KBM-7 (cell line): ENCODE measurements around the gene P4HA1.

ENCODE experiments used
- DNase-seq: peaks from one replicate; pipeline ENCODE4 v3.0.0-alpha.2; 2015
- in situ Hi-C: fragments of 300-500 bp; cut with MboI; formaldehyde crosslinking; loops from 2 replicates; pipeline ENCODE4 v1.14.3; 2020; ENCODE audit warnings: low sequenced_read_pairs, low pct_unique_long_range_greater_than_20kb, mixed read lengths

The P4HA1 gene

DNA sequence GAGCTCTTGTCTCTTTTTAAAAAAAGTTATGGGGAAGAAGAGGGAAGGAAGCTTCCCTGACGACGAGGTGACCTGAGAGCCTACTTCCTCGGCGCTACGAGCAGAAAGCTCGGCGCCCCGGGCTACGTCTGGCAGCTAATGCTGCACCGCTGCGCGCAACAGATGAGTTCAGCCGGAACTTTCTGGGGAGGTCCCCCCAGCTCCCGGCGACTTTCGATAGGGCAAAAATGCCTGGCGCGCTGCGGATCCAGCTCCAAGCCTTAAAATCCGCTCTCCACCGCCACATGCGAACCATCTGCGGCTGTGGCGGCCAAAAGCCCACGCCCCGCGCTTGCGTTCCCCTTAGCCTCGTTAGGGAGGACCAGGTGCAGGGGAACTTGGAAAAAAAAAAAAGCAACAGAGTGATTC, 621 bp downstream of the P4HA1 start:
- in situ Hi-C loops = no loop called here
- peak; percentile 79 for DNase-seq

GRCh38 chr10:73095481-73096021, 1.1 kb downstream of the P4HA1 start:
- in situ Hi-C loops = no loop called here
- DNase-seq = peak; percentile 66

DNA sequence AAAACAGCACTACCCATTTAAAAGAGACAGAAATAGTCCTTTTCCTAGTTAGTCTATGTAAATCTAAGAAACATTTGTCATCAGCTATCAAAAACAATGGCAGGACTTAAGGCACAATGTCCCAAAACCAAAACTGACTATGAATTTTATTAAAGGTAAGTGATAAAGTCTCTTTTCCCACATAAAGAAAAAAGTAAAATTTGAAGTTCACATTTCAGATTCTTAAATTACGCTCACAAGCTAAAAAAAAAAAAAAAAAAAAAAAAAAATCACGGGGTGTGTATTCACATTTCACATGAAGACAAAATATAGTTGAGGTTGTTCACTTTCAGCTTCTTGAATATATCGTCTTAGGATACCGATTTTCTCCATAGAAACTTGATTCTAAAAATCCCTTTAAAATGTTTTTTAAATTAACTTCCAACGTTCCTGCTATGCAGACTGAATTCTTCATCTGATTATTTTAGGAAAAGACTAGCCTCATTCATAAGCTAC, 1.6 kb downstream of the P4HA1 start:
- in situ Hi-C loops = no loop called here
- no peak for DNase-seq

- DNase-seq = no peak
- in situ Hi-C loops = no loop called here
Observed at GRCh38 chr10:73093922-73094850, 2.5 kb downstream of the P4HA1 start.

DNA sequence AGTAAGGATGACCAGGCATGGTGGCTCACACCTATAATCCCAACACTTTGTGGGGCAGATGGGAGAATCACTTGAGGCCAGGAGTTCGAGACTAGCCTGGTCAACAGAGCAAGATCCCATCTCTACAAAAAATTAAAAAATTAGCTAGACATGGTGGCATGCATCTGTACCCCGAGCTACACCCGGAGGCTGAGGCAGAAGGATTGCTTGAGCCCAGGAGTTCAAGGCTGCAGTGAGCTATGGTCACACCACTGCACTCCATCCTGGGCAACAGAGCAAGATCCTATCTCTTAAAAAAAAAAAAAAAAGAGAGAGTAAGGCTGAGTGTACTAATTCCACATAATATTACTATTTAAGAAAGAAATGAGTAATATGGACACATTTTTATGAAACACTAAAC, 3.8 kb downstream of the P4HA1 start:
- in situ Hi-C loops = no loop called here
- no peak for DNase-seq

GRCh38 chr10:73088304-73088703, 8.4 kb downstream of the P4HA1 start:
- in situ Hi-C loops = no loop called here
- no peak for DNase-seq

- no peak for DNase-seq
- in situ Hi-C loops = no loop called here
Observed at GRCh38 chr10:73086816-73087215, 9.8 kb downstream of the P4HA1 start.

DNA sequence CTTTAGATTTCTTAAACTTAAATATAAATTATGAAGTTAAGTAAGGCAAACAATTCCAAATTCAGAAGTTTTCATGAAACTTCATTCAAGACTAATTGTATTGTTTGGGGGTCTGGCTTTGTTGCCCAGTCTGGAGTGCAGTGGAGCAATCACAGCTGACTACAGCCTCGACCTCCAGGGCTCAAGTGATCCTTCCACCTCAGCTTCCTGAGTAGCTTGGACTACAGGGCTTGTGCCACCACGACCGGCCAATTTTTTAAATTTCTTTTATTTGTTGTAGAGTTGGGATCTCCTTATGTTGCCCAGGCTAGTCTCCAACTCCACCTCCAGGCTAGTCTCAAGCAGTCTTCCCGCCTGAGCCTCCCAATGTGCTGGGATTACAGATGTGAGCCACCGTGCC, 12.5 kb downstream of the P4HA1 start:
- no peak for DNase-seq
- in situ Hi-C loops = no loop called here

GRCh38 chr10:73083221-73083620, 13.4 kb downstream of the P4HA1 start:
- in situ Hi-C loops = no loop called here
- DNase-seq = no peak

- in situ Hi-C loops = no loop called here
- DNase-seq = no peak
Observed at GRCh38 chr10:73079779-73080541, 16.7 kb downstream of the P4HA1 start.

- peak; percentile 80 for DNase-seq
- in situ Hi-C loops = no loop called here
Observed at GRCh38 chr10:73076360-73077183, 20.1 kb downstream of the P4HA1 start.

GRCh38 chr10:73075829-73076228, 20.8 kb downstream of the P4HA1 start:
- in situ Hi-C loops = no loop called here
- no peak for DNase-seq

- in situ Hi-C loops = no loop called here
- DNase-seq = no peak
Observed at GRCh38 chr10:73073627-73074026, 23.0 kb downstream of the P4HA1 start.

DNA sequence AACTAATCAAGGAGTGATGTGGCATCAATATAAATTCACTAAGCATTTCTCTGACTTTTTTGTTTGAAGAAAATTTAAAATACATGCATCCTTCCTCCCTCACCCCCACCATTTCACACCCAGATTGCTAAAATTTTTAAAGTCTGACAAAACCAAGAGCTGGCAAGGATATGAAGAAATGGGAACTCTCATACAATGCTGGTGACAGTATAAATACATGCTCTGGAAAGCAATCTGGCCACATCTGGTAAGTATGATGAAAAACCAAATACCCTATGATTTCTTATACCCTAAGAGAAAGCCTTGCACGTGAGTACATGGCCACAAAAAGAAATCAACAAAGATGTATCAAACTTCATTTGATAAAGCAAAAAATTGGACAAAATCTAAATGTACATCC, 31.2 kb downstream of the P4HA1 start:
- DNase-seq = no peak
- in situ Hi-C loops = no loop called here

DNA sequence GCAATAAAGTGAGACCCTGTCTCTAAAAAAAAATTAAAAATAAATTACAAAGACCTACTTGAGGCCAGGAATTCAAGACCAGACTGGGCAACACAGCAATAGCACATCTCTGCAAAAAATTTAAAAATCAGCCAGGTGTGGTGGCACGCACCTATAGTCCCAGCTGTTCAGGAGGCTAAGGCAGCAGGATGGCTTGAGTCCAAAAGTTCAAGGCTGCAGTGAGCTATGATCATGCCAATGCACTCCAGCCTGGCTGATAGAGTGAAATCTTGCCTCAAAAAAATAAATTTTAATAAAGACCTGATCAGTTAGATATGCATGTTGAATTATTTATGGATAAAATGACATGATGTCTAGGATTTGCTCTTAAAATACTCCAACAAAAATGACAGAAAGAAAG, 34.9 kb downstream of the P4HA1 start:
- DNase-seq = no peak
- in situ Hi-C loops = no loop called here

DNA sequence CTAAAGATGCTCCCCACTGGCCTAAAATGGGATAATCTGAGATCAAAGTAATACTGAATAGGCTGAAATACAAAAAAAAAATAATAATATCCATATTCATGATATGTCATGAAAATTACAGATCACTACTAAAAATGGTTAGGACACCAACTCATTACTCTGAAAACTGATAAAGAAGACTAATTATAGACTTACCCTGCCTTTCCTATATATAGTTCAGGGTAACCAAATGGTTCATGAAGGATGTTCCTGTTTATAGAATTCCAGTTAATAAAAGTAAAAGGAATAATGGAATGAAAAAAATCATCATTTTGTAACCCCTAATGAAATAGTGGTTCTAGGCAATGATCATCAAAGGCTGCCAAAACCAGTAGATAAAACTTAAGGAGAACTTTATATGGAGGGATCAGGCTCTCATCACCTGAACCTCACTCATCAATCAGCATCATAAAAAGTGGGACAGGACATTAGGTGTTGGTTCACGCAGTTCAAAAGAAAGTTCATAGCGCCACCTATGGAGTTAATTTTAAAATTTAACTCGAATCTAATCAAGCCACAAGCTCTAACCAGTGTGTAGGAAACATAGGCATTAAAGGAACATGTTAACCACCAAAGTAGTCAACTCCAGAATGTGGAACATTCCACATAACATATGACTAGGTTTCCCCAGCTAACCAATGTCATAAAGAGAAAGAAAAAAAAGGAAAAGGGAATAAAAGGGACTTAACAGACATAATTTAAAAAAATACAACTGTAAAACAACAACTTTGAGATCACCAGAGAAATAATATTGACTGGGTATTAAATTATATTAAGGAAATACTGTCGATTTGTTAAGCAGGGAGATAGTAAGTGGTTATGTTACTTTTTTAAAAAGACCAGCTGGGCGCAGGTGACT, 35.7 kb downstream of the P4HA1 start:
- peak; percentile 49 for DNase-seq

GRCh38 chr10:73060173-73060572, 36.5 kb downstream of the P4HA1 start:
- in situ Hi-C loops = no loop called here
- DNase-seq = no peak

More for the DNA sequence above, 35.7 kb downstream of the P4HA1 start:
- in situ Hi-C loops = no loop called here

DNA sequence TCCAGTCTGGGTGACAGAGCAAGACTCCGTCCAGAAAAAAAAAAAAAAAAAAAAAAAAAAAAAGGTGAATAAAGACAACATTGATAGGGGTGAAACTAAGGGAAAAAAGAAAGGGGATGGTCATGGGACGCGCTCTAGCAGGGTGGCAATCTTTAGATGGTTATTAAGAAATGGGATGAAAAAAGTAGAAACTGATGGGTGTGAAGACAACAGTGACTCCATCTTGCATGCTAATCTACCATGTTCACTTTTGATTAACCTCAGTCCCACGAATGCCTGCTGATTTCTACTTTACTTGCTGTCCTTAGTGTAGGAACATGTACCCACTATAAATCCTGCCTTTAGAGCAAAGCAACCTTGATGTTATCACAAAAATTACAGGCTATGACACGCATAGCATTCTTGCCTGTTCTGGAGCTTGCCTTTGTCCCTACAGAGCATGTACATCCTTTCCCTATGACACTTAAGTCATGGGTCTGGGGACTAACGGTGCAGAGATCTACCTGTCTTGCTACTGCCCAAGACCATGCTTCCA, 38.5 kb downstream of the P4HA1 start:
- in situ Hi-C loops = no loop called here
- DNase-seq = no peak
